ENCODE data around the gene POLA2.

POLA2 gene

GRCh38 chr11:65307298-65308229 is 45.8 kb downstream of the POLA2 start:
- no peak for DNase-seq (ENCODE audit: low read depth in 2 of 2)

GRCh38 chr11:65308281-65308891 is 46.6 kb downstream of the POLA2 start:
- DNase-seq (ENCODE audit: low read depth in 2 of 2) = no peak

DNA sequence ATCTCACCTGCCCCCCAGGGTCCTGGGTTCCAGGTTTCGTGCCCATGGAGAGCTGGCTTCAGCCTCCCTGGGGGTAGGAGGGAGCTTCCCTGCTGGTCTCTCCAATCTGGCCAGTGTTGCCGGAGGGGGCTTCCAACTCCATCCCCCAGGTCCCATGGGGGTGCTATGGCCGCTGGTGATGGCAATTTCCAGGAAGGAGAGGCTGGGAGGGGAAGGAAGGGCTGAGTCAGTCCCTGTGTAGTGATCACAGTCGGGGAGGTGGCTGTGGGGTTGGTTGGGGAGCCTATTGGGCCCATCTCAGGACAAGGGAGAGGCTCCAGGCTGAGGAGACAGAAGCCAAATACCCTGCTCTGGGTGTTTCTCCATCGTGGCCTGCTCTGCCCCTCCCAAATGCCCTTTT is 47.2 kb downstream of the POLA2 start:
- DNase-seq (ENCODE audit: low read depth in 2 of 2) = no peak

DNA sequence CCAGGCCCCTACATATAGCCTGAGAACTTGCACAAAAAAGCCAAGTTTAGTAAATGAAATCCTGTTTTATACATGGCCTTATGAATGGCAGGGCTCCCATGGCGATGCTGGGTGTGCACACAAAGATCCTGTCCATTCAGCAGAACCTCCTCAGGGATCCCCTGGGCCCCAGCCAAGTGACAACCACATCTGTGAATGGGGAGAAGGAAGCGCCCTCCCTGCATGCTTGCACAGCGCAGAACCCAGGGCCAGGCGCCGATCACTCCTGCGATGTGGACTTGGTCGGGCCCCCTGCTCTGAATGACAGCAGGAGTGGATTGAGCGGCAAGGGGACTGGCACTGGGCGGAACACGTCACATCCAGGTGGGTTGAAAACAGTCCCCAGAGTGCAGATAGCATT is 48.5 kb downstream of the POLA2 start:
- no peak for DNase-seq (ENCODE audit: low read depth in 2 of 2)

GRCh38 chr11:65310736-65311135 is 49.0 kb downstream of the POLA2 start:
- no peak for DNase-seq (ENCODE audit: low read depth in 2 of 2)

DNA sequence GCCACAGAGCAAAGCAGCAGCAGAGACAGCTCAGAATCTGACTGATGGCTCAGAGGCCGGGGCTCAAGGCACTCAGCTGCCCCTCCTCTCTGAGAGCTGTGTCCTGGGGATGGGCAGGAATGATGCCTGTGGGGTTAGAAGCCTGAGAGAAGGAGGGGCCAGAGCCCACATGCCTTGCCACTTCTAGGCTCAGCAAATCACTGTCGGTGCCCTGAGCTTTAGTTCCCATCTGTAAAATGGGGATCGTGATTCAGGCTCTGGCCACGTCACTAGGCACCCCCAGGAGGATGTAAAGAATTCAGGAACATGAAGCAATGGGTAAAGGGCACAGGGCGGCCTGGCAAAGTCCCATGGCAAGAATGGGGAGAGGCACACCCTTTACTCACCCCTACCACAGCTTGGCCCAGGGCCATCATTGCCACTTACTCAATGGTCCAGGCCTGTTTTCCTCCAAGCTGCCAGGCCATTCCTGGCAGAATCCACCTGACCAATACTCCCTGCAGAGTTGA is 49.5 kb downstream of the POLA2 start:
- DNase-seq (ENCODE audit: low read depth in 2 of 2) = no peak

GRCh38 chr11:65314501-65315203 is 52.9 kb downstream of the POLA2 start, which contains the start of gene CDC42EP2:
Gene CDC42EP2, plus strand, starts transcription at chr11:65314866. Its CDS starts 6,033 bp downstream, at chr11:65320899.
- DNase-seq (ENCODE audit: low read depth in 2 of 2) = peak; percentile 65 to 77

DNA sequence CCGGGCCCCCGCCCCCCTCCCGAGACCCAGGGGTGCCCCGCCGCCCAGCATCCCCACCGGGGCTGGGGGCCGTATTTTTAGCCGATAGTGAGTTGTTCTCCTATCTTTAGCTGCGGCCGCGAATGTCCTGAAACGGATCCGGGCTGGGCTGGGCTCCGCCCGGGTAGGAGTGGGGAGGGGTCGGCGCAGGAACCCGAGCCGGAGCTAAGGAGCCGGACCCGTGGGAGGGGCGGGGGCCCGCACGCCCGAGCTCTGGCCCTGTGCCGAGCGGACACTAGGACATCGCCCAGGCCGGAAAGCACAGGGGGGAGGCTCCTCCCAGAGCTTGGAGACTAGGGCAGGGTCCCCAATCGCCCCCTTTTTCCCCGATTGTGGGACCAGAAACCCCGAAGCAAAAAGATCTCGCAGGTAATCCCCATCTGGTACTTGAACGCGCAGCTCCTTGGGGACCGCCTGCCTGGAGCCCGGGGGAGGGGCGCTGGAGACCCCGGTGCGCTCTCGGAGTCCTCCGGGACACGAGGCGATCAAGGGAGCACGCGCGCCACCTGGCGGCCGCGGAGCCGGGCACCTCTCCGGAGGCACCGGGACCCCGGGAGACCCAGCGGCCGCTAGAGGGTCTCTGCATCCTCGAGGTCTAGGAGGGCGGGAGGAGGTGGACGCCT is 53.6 kb downstream of the POLA2 start:
- DNase-seq (ENCODE audit: low read depth in 2 of 2) = peak; percentile 82 to 85

DNA sequence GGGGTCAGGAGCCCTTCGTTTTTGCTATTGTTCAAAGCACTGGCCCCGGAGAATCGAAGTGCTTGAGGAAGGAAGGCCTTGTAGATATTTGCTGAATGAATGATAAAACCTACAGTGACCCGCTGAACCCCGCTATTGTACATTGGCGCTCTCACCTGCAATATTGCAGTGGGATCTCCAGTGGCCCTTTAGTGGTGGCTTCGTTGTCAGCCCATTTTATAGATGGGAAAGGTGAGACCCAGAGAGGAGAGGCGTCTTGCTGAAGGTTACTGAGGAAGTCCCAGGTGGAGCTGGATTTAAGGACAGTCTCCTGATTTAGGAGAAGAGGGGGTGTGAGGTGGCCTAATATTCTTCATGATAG is 54.1 kb downstream of the POLA2 start:
- no peak for DNase-seq (ENCODE audit: low read depth in 2 of 2)

GRCh38 chr11:65316227-65317024 is 54.7 kb downstream of the POLA2 start:
- no peak for DNase-seq (ENCODE audit: low read depth in 2 of 2)

DNA sequence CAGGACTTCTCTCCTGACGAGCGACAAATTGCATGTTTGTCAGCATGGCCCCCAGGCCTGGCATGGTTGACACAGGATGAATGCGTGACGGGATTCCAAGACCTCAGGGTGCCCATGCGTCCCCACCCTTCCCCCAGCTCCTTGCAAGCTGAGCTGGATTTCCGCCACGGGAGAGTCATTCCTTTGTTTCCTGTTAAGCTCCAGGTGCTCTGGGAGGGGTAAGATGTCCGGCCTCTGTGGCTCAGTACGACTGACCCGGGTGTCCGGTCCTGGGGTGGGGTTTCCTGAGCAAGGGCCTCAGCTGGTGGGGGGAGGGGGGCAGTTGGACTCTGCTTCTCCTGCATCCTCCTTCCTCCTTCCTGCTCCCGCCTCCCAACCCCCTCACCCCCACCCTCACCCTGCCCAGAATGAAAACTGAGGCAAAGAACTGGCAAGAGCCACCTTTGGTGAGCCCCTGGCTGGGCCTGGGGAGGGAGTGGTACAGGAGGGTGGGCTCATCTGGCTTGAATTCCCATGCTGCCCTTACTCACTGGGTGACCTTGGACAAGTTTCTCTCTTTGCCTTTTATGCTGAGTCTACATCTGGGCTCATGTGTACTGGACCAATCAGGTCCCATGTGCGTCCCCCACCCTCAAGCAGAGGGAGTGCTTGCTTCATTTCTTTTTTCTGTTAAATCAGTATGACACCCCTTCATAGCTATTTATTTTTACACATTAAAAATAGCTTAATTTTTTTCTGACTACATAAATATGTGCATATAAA is 55.4 kb downstream of the POLA2 start:
- no peak for DNase-seq (ENCODE audit: low read depth in 2 of 2)

DNA sequence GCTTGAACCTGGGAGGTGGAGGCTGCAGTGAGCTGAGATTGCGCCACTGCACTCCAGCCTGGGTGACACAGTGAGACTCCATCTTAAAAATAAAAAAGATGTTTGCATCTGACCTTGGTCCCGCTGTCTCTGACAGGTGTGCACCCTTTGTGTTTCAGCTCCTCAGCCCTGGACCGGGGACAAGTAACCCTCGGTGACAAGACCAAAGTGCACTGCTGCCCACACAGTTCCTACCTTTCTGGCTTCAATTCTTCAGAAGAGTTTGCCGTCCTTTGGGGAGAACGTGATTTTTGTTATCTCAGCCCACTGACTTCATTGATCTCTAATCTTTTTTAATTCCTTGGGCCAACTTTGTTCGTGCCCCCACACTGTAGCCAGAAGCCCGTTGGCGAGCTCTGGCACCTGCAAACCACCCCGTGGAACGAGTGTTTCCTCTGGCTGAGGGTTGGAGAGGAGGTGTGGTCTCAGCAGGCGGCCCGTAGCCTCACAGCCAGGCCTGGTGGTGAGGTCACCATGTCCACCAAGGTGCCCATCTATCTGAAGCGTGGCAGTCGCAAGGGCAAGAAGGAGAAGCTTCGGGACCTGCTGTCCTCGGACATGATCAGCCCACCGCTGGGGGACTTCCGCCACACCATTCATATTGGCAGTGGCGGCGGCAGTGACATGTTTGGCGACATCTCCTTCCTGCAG is 58.8 kb downstream of the POLA2 start:
- no peak for DNase-seq (ENCODE audit: low read depth in 2 of 2)

GRCh38 chr11:65321076-65321475 is 59.3 kb downstream of the POLA2 start:
- no peak for DNase-seq (ENCODE audit: low read depth in 2 of 2)

DNA sequence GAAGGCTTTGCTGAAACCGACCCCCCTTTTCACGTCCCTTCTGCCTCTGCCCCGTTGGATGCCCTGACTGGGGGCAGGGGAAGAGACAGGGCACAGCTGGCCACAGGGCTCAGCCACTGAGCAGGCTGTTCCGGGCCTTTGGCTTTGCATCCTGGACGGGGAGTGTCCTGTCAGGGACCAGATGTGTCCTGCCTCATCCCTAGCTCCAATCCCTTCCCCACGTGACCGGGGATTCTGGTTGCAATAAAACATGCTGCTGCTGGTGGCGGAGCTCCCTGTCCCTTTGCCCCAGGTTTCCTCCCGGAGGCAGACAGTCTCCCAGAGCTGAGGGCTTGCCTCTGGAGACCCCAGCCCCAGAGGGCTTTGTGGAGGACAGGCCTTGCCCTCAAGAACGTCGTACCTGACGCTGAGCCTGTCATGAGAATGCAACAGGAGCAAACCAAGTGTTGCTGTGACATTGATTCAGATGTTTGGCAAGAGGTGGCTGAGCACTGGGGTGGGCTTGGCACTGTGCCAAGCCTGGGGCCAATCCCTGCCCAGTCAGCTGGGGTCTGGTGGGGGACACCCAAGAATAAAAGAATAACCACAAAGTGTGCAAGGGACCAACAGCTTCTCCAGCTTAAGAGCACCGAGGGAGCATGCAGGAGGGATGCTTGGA is 60.2 kb downstream of the POLA2 start:
- DNase-seq (ENCODE audit: low read depth in 2 of 2) = no peak

GRCh38 chr11:65323813-65324212 is 62.1 kb downstream of the POLA2 start:
- DNase-seq (ENCODE audit: low read depth in 2 of 2) = no peak

DNA sequence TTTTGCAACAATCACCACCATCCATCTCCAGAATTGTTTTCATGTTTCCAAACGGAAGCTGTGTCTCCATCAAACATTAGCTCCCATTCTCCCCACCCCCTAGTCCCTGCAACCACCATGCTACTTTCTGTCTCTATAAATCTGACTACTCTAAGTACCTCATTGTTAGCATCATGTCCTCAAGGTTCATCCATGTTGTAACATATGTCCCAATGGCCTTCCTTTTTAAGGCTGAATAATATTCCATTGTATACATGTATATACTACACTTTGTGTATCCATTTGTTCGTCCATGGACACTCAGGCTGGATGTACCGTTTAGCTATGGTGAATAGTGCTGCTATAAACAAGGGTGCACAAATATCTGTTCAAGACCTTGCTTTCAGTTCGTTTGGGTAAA is 63.7 kb downstream of the POLA2 start:
- DNase-seq (ENCODE audit: low read depth in 2 of 2) = no peak

- DNase-seq (ENCODE audit: low read depth in 2 of 2) = no peak
These were observed 65.3 kb downstream of the POLA2 start for GRCh38 chr11:65327021-65327420.

DNA sequence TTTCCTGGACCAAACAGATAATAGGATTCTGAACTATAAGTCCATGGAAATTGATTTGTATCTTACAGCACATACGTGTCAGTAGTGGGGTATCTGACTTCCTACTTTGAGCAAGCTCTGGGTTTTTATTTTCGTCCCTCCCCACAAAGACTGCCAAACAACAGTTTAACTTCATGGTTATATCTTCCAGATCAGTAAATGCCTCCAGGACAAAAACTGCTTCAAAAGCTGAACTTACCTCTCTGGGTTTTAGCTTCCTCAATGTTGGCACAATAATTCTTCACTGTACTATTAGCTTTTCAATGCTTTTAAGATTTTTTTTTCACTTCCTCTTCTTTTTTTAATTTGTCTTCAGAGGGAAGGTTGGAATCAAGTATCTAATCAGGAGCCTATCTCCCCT is 67.7 kb downstream of the POLA2 start:
- DNase-seq (ENCODE audit: low read depth in 2 of 2) = no peak

DNA sequence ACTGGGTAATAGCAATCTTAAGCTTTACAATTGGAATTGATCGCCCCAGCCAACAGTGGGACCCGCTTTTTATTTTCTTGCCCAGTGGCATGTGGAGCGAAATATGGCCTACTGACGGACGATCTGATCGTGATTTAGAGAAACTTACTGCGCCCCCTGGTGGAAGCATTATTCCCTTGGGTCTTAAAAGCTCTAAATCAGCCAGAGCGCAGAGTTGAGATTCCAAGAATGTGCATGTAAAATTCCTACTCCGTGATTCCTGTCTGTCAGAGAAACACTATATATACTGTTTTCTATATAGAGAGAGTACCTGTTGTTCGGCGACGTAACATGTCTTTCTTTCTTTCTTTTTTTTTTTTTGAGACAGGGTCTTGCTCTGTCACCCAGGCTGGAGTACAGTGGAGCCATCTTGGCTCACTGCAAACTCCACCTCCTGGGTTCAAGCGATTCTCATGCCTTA is 68.2 kb downstream of the POLA2 start:
- peak; percentile 63 to 85 for DNase-seq (ENCODE audit: low read depth in 2 of 2)
